ENCODE measurements around the gene NKX2-2. TPM values are rescaled to one million over a fixed set of nuclear protein-coding genes. Genes with fewer than 3 reads are reported as not detected.

Gene NKX2-2
- total RNA-seq, 4 donors from 2014 or later, result not detected

DNA sequence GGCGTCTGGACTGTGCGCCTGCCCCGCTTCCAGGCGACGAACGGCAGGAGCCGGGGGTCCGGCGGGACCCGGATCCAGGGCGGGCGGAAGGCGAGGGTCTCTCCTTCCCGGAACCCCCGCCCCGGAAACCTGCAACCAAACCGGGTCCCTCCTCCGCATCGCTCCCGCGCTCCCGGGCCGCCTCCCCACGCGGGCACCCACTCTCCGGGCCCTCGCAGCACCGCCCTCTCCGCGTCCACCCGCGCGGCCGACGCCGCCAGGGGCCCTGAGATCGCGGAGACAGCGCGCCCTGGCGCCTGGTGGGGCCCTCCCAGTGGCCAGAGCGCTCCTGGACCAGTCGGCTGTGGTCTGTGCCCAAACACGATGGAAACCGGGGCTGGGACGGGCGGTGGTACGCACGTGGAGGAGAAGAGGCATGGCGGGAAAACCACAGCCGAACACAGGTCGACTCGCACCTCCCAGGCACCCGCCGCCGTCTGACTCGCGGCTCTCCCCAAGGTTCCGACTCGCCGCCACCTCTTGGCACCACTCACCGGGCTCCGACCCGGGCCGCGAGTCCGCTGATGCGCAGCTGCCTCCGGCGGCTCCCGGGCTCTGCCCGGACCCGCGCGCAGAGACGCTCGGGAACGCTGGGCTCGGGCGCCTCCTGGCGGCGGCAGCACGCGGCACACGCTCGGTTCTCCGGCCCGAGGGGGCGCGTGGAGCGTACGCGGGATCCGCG is 7.9 kb downstream of the NKX2-2 start:
- peaks cover 0 to 97% (median 55%) of the 10 kb centered on the region in 4 donors for H3K27me3 ChIP-seq
- TF ChIP-seq EP300 (IDR thresholded peaks at IDR 0.05), result no peak
- TF ChIP-seq, protein P1, sequence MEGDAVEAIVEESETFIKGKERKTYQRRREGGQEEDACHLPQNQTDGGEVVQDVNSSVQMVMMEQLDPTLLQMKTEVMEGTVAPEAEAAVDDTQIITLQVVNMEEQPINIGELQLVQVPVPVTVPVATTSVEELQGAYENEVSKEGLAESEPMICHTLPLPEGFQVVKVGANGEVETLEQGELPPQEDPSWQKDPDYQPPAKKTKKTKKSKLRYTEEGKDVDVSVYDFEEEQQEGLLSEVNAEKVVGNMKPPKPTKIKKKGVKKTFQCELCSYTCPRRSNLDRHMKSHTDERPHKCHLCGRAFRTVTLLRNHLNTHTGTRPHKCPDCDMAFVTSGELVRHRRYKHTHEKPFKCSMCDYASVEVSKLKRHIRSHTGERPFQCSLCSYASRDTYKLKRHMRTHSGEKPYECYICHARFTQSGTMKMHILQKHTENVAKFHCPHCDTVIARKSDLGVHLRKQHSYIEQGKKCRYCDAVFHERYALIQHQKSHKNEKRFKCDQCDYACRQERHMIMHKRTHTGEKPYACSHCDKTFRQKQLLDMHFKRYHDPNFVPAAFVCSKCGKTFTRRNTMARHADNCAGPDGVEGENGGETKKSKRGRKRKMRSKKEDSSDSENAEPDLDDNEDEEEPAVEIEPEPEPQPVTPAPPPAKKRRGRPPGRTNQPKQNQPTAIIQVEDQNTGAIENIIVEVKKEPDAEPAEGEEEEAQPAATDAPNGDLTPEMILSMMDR (IDR thresholded peaks at IDR 0.05), result peak; percentile 50 to 73 (median 71)
- intact Hi-C loops (cut with DNase I), result loop anchor here (2.0 to 5.0 kb wide), 3 partner anchors 269 to 669 kb away; no protein-coding TSS in a partner anchor

GRCh38 chr20:21505161-21505809 is 8.6 kb downstream of the NKX2-2 start:
- Histone ChIP-seq H3K9me3 (no peaks in the 10 kb centered on the region), H3K4me1 (peaks cover 22 to 35% (median 30%) of the 10 kb centered on the region in 4 donors), H3K36me3 (no peaks in the 10 kb centered on the region), H3K27me3 (peaks cover 0 to 97% (median 49%) of the 10 kb centered on the region in 4 donors), H3K4me3 (peak overlapping the region; percentile 40 to 58 (median 44)), H3K27ac (replicated peaks in 1 of 4) (no peak overlapping the region)
- intact Hi-C loops (cut with DNase I), result loop anchor here (2.0 to 5.0 kb wide), 3 partner anchors 268 to 668 kb away; no protein-coding TSS in a partner anchor
- no peak for TF ChIP-seq POLR2A (IDR thresholded peaks at IDR 0.05; ENCODE audit: low read depth)
- TF ChIP-seq, protein P1 (IDR thresholded peaks at IDR 0.05), result peak; percentile 90 to 94 (median 90)
- no peak for DNase-seq (ENCODE audit: extremely low spot score)
- WGBS, result 6% methylated on average over 2 of the region's 36 CpGs

More for the DNA sequence above, 7.9 kb downstream of the NKX2-2 start:
- Histone ChIP-seq H3K27ac (replicated peaks in 1 of 4) (no peak overlapping the region), H3K4me3 (peak overlapping the region; percentile 40 to 58 (median 44)), H3K36me3 (no peaks in the 10 kb centered on the region), H3K4me1 (peaks cover 29 to 42% (median 37%) of the 10 kb centered on the region in 4 donors), H3K9me3 (no peaks in the 10 kb centered on the region)
- no peak for DNase-seq (ENCODE audit: extremely low spot score)
- WGBS, result 2% methylated on average over 25 of the region's 95 CpGs

DNA sequence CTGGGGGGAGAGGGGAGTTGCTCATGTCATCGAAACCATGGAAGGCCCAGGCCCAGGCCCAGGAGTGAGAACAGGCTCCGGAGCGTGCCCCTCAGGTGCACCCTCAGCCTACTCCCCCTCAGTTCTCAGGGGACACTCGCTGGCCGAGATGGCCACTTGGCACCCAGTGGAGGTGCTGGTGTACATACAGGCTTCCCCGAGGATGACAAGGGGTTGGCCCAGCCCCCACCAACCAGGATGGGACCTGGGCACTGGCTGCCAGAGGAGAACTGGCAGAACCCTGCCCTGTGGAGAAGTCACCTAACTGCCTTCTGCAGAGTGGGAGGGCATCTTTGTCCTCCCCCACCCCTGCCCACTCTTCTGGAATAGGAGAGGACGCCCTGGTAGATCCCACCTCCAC is 9.5 kb downstream of the NKX2-2 start:
- H3K27ac ChIP-seq (replicated peaks in 1 of 4), result no peak overlapping the region
- H3K4me1 ChIP-seq, result peaks cover 15 to 26% (median 21%) of the 10 kb centered on the region in 4 donors
- intact Hi-C loops (cut with DNase I), result loop anchor here (2.0 kb wide), 2 partner anchors 268 to 644 kb away; no protein-coding TSS in a partner anchor
- TF ChIP-seq, protein P1 (IDR thresholded peaks at IDR 0.05), result no peak
- no peak for TF ChIP-seq POLR2A (IDR thresholded peaks at IDR 0.05; ENCODE audit: low read depth)
- TF ChIP-seq EP300 (IDR thresholded peaks at IDR 0.05), result no peak
- 76% methylated on average over 4 of the region's 7 CpGs for WGBS
- peaks cover 0 to 97% (median 44%) of the 10 kb centered on the region in 4 donors for H3K27me3 ChIP-seq
- no peak overlapping the region for H3K4me3 ChIP-seq
- no peak for DNase-seq (ENCODE audit: extremely low spot score)
- no peaks in the 10 kb centered on the region for H3K36me3 ChIP-seq
- H3K9me3 ChIP-seq, result no peaks in the 10 kb centered on the region

DNA sequence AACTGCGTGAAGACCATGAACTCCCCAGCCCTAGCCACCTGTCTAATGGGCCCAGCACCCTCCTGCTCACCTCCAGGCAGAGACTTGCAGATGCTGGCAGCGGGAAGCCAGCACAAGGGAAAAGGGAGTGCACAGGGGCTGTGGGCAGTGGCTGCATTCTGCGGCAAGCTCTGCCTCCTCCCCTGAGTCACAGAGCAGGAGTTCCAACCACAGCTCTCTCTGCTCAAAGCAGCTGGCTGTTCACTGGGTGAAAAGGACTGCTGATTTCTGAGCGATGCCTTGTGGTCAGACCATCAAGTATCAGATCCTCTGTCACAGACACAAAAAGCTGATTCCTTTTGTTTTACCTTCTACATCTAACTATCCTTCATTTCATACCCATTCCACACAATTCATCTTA is 10.5 kb downstream of the NKX2-2 start:
- no peaks in the 10 kb centered on the region for H3K36me3 ChIP-seq
- no peak for DNase-seq (ENCODE audit: extremely low spot score)
- H3K27ac ChIP-seq (replicated peaks in 1 of 4), result no peak overlapping the region
- H3K27me3 ChIP-seq, result peaks cover 0 to 97% (median 40%) of the 10 kb centered on the region in 4 donors
- TF ChIP-seq POLR2A (IDR thresholded peaks at IDR 0.05; ENCODE audit: low read depth) (no peak), EP300 (IDR thresholded peaks at IDR 0.05) (no peak), POLR2AphosphoS5 (IDR thresholded peaks at IDR 0.05) (no peak)
- TF ChIP-seq, protein P1 (IDR thresholded peaks at IDR 0.05), result no peak
- no peak overlapping the region for H3K4me3 ChIP-seq
- peaks cover 15 to 24% (median 19%) of the 10 kb centered on the region in 4 donors for H3K4me1 ChIP-seq
- no peaks in the 10 kb centered on the region for H3K9me3 ChIP-seq
- WGBS, result 69% methylated on average over 1 of the region's 4 CpGs
- intact Hi-C loops (cut with DNase I), result no loop called here
